ENCODE measurements around the gene PROK2.

The PROK2 gene

GRCh38 chr3:71726146-71726545, 58.8 kb downstream of the PROK2 start:
- no peak overlapping the region for H3K4me3 ChIP-seq (ENCODE audit: low read depth, low read length)
- TF ChIP-seq CTCF (IDR thresholded peaks at IDR 0.05; ENCODE audit: borderline replicate concordance, insufficient read depth, low read depth, low read length) = no peak

- peak within 1 kb of the TSS; percentile 42 for H3K4me3 ChIP-seq (ENCODE audit: low read depth, low read length)
- TF ChIP-seq CTCF (IDR thresholded peaks at IDR 0.05; ENCODE audit: borderline replicate concordance, insufficient read depth, low read depth, low read length) = no peak
These were observed 59.5 kb downstream of the PROK2 start, which contains the start of gene EIF4E3 for GRCh38 chr3:71725271-71725991. TSS of gene EIF4E3 (minus strand) at chr3:71725402. CDS start at chr3:71725367, 35 bp downstream.

GRCh38 chr3:71724584-71725270, 60.2 kb downstream of the PROK2 start:
- peak overlapping the region; percentile 42 for H3K4me3 ChIP-seq (ENCODE audit: low read depth, low read length)
- no peak for TF ChIP-seq CTCF (IDR thresholded peaks at IDR 0.05; ENCODE audit: borderline replicate concordance, insufficient read depth, low read depth, low read length)

GRCh38 chr3:71724171-71724453, 60.8 kb downstream of the PROK2 start:
- no peak overlapping the region for H3K4me3 ChIP-seq (ENCODE audit: low read depth, low read length)
- TF ChIP-seq CTCF (IDR thresholded peaks at IDR 0.05; ENCODE audit: borderline replicate concordance, insufficient read depth, low read depth, low read length) = no peak

GRCh38 chr3:71723452-71724170, 61.3 kb downstream of the PROK2 start:
- no peak overlapping the region for H3K4me3 ChIP-seq (ENCODE audit: low read depth, low read length)

GRCh38 chr3:71722693-71723092, 62.3 kb downstream of the PROK2 start:
- H3K4me3 ChIP-seq (ENCODE audit: low read depth, low read length) = no peak overlapping the region
- no peak for TF ChIP-seq CTCF (IDR thresholded peaks at IDR 0.05; ENCODE audit: borderline replicate concordance, insufficient read depth, low read depth, low read length)

More at GRCh38 chr3:71723452-71724170, 61.3 kb downstream of the PROK2 start:
- TF ChIP-seq CTCF (IDR thresholded peaks at IDR 0.05; ENCODE audit: borderline replicate concordance, insufficient read depth, low read depth, low read length) = no peak

Measured in GM12875 (cell line).